HFFc6 (cell line): ENCODE results near the gene ABCF1. TPM values are rescaled to one million over a fixed set of nuclear protein-coding genes. Genes with fewer than 3 reads are reported as not detected.
A peak's percentile ranks its signal among the peaks of the same experiment; 100 is the strongest.

Experiments used
- DNase-seq: peaks from one replicate; pipeline ENCODE4 v3.0.0-alpha.2; 2018
- H3K27ac Mint-ChIP-seq: 2 replicates; pipeline ENCODE4 v1.8.0; 2020; ENCODE audit warnings: mild to moderate bottlenecking, mixed read lengths
- H3K27me3 Mint-ChIP-seq: 2 replicates; pipeline ENCODE4 v1.8.0; 2021; ENCODE audit warnings: mild to moderate bottlenecking, moderate library complexity, mixed read lengths; ENCODE audit not compliant: insufficient read depth
- H3K36me3 Mint-ChIP-seq: 2 replicates; pipeline ENCODE4 v1.8.0; 2021; ENCODE audit warnings: low read depth, mixed read lengths
- H3K4me1 Mint-ChIP-seq: 2 replicates; pipeline ENCODE4 v1.8.0; 2020; ENCODE audit warnings: low read depth, mixed read lengths
- H3K4me3 Mint-ChIP-seq: 2 replicates; pipeline ENCODE4 v1.8.0; 2020; ENCODE audit warnings: mild to moderate bottlenecking, moderate library complexity, mixed read lengths
- H3K9me3 Mint-ChIP-seq: 2 replicates; pipeline ENCODE4 v1.8.0; 2020; ENCODE audit warnings: mild to moderate bottlenecking, mixed read lengths
- CTCF ChIP-seq: fragments of 200-600 bp; sonication (generic); IDR thresholded peaks from 2 replicates; pipeline ENCODE4 v1.5.0; 2021; ENCODE audit warnings: antibody characterized with exemption, mild to moderate bottlenecking
- total RNA-seq, 6 experiments: library from RNA; stranded (reverse); fragmentation: NEBNext Ultra II Directional; extraction: Animal tissue kit (Norgen Biotek cat#: 25700); gene quantifications; 2 replicates in 1 of 6; 3 replicates in 5 of 6; pipeline ENCODE4 v1.2.3, GENCODE V29; 2021

Gene ABCF1
- total RNA-seq, 6 experiments from 2014 or later = 51.3 to 69.3 (median 63.1) TPM

GRCh38 chr6:30570740-30571074, 535 bp upstream of the ABCF1 start:
- no peaks in the 10 kb centered on the region; the same call in 1 of the 2 replicates for H3K36me3 Mint-ChIP-seq
- peaks cover 4% of the 10 kb centered on the region for H3K27me3 Mint-ChIP-seq
- DNase-seq = no peak
- H3K4me3 Mint-ChIP-seq = peak overlapping the region; percentile 93
- peaks cover 55% of the 10 kb centered on the region for H3K4me1 Mint-ChIP-seq
- peak overlapping the region; percentile 87 for H3K27ac Mint-ChIP-seq
- no peaks in the 10 kb centered on the region for H3K9me3 Mint-ChIP-seq
- no peak for TF ChIP-seq CTCF

- Mint-ChIP-seq H3K27ac (peak overlapping the region; percentile 96), H3K9me3 (no peaks in the 10 kb centered on the region), H3K4me1 (peaks cover 53% of the 10 kb centered on the region), H3K4me3 (peak overlapping the region; percentile 93), H3K27me3 (peaks cover 2% of the 10 kb centered on the region), H3K36me3 (peaks cover 3% of the 10 kb centered on the region)
- no peak for TF ChIP-seq CTCF
- no peak for DNase-seq
Observed at GRCh38 chr6:30571762-30572082, 480 bp downstream of the ABCF1 start.

- TF ChIP-seq CTCF = no peak
- Mint-ChIP-seq H3K4me3 (peak overlapping the region; percentile 93), H3K4me1 (peaks cover 53% of the 10 kb centered on the region), H3K9me3 (no peaks in the 10 kb centered on the region), H3K27me3 (peaks cover 2% of the 10 kb centered on the region), H3K27ac (peak overlapping the region; percentile 96), H3K36me3 (peaks cover 7% of the 10 kb centered on the region)
- DNase-seq = no peak
Observed at GRCh38 chr6:30572148-30572547, 906 bp downstream of the ABCF1 start.

GRCh38 chr6:30573113-30573512, 1.9 kb downstream of the ABCF1 start:
- Mint-ChIP-seq H3K27ac (peak overlapping the region; percentile 1; the same call in 1 of the 2 replicates), H3K9me3 (no peaks in the 10 kb centered on the region), H3K27me3 (peaks cover 2% of the 10 kb centered on the region; the same call in 1 of the 2 replicates), H3K4me3 (peak overlapping the region; percentile 93), H3K4me1 (peaks cover 53% of the 10 kb centered on the region), H3K36me3 (peaks cover 17% of the 10 kb centered on the region)
- DNase-seq = no peak
- TF ChIP-seq CTCF = no peak

GRCh38 chr6:30578051-30578450, 6.8 kb downstream of the ABCF1 start:
- no peak for DNase-seq
- Mint-ChIP-seq H3K9me3 (no peaks in the 10 kb centered on the region), H3K4me1 (peaks cover 18% of the 10 kb centered on the region), H3K27ac (no peak overlapping the region), H3K4me3 (no peak overlapping the region), H3K27me3 (no peaks in the 10 kb centered on the region), H3K36me3 (peaks cover 46% of the 10 kb centered on the region)
- TF ChIP-seq CTCF = no peak

- Mint-ChIP-seq H3K4me3 (no peak overlapping the region), H3K36me3 (peaks cover 52% of the 10 kb centered on the region), H3K4me1 (no peaks in the 10 kb centered on the region), H3K27ac (no peak overlapping the region), H3K27me3 (peaks cover 3% of the 10 kb centered on the region; the same call in 1 of the 2 replicates), H3K9me3 (no peaks in the 10 kb centered on the region)
- DNase-seq = no peak
- no peak for TF ChIP-seq CTCF
Observed at GRCh38 chr6:30583921-30584320, 12.7 kb downstream of the ABCF1 start.
